HK-2 (cell line): ENCODE results near the gene SIPA1L3.

Source experiments
- DNase-seq: peaks from one replicate; pipeline ENCODE4 v3.0.0-alpha.2; 2018; ENCODE audit not compliant: unreplicated experiment

Gene SIPA1L3

GRCh38 chr19:37947778-37948177, 40.8 kb downstream of the SIPA1L3 start:
- no peak for DNase-seq

- DNase-seq = no peak
Measured at GRCh38 chr19:37948362-37948761, 41.4 kb downstream of the SIPA1L3 start.

GRCh38 chr19:37950471-37951175, 43.6 kb downstream of the SIPA1L3 start:
- DNase-seq = no peak

GRCh38 chr19:37951816-37952210, 44.8 kb downstream of the SIPA1L3 start:
- no peak for DNase-seq

GRCh38 chr19:37953171-37953917, 46.3 kb downstream of the SIPA1L3 start:
- no peak for DNase-seq

- DNase-seq = no peak
Measured at GRCh38 chr19:37953918-37954303, 46.9 kb downstream of the SIPA1L3 start.

GRCh38 chr19:37954421-37954874, 47.4 kb downstream of the SIPA1L3 start:
- no peak for DNase-seq

GRCh38 chr19:37955986-37956385, 49.0 kb downstream of the SIPA1L3 start:
- no peak for DNase-seq

- DNase-seq = no peak
Measured at GRCh38 chr19:37957176-37957575, 50.2 kb downstream of the SIPA1L3 start.

GRCh38 chr19:37959665-37960114, 52.7 kb downstream of the SIPA1L3 start:
- DNase-seq = no peak

GRCh38 chr19:37961198-37961597, 54.2 kb downstream of the SIPA1L3 start:
- DNase-seq = no peak

GRCh38 chr19:37963190-37963936, 56.4 kb downstream of the SIPA1L3 start:
- no peak for DNase-seq

GRCh38 chr19:37964109-37964508, 57.1 kb downstream of the SIPA1L3 start:
- DNase-seq = no peak

GRCh38 chr19:37966211-37966661, 59.2 kb downstream of the SIPA1L3 start:
- DNase-seq = no peak

- DNase-seq = peak; percentile 20
Measured at GRCh38 chr19:37966662-37967231, 59.7 kb downstream of the SIPA1L3 start.

GRCh38 chr19:37969695-37970094, 62.7 kb downstream of the SIPA1L3 start:
- DNase-seq = no peak

- DNase-seq = no peak
Measured at GRCh38 chr19:37970699-37971098, 63.7 kb downstream of the SIPA1L3 start.

GRCh38 chr19:37972803-37973202, 65.8 kb downstream of the SIPA1L3 start:
- no peak for DNase-seq

- DNase-seq = no peak
Measured at GRCh38 chr19:37973666-37974065, 66.7 kb downstream of the SIPA1L3 start.

GRCh38 chr19:37975071-37975470, 68.1 kb downstream of the SIPA1L3 start:
- DNase-seq = no peak

GRCh38 chr19:37975596-37976515, 68.8 kb downstream of the SIPA1L3 start:
- no peak for DNase-seq
